ENCODE data around the gene MORC2.

DNA sequence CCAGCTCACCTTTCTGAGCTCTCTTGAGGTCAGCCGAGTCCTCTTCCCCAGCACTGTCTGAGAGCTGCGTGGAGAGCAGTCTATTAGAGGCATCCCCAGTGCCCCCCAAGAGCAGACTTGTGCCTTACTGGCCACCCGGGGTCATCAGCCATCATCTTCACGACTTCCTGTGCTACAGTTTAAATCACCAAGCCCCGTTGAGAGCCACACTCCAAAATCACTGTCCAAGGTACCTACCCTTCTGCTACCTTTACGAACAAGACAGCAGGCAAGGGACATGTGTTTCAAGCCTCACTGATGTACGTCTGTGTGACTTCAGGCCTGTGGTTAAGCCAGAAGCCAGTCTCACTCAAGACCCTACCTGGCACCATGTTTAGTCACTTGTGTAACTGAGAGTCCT lies 35.1 kb downstream of the MORC2 start:
- TF ChIP-seq, protein P1, sequence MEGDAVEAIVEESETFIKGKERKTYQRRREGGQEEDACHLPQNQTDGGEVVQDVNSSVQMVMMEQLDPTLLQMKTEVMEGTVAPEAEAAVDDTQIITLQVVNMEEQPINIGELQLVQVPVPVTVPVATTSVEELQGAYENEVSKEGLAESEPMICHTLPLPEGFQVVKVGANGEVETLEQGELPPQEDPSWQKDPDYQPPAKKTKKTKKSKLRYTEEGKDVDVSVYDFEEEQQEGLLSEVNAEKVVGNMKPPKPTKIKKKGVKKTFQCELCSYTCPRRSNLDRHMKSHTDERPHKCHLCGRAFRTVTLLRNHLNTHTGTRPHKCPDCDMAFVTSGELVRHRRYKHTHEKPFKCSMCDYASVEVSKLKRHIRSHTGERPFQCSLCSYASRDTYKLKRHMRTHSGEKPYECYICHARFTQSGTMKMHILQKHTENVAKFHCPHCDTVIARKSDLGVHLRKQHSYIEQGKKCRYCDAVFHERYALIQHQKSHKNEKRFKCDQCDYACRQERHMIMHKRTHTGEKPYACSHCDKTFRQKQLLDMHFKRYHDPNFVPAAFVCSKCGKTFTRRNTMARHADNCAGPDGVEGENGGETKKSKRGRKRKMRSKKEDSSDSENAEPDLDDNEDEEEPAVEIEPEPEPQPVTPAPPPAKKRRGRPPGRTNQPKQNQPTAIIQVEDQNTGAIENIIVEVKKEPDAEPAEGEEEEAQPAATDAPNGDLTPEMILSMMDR (tag by site-specific recombination; IDR thresholded peaks at IDR 0.05), result no peak
- no peak for TF ChIP-seq ZNF776 (tag by site-specific recombination; IDR thresholded peaks at IDR 0.05; ENCODE audit: borderline replicate concordance)
- no peak for TF ChIP-seq BCL11A (tag by site-specific recombination; IDR thresholded peaks at IDR 0.05; ENCODE audit: low read depth)
- TF ChIP-seq TCF7L2 (IDR thresholded peaks at IDR 0.05; ENCODE audit: borderline replicate concordance, low read depth, low read length), result no peak
- no peak for TF ChIP-seq KLF8 (tag by site-specific recombination; IDR thresholded peaks at IDR 0.05)
- TF ChIP-seq, protein P2, sequence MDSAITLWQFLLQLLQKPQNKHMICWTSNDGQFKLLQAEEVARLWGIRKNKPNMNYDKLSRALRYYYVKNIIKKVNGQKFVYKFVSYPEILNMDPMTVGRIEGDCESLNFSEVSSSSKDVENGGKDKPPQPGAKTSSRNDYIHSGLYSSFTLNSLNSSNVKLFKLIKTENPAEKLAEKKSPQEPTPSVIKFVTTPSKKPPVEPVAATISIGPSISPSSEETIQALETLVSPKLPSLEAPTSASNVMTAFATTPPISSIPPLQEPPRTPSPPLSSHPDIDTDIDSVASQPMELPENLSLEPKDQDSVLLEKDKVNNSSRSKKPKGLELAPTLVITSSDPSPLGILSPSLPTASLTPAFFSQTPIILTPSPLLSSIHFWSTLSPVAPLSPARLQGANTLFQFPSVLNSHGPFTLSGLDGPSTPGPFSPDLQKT (IDR thresholded peaks at IDR 0.05; ENCODE audit: borderline replicate concordance, low read depth, low read length), result no peak
- TF ChIP-seq, protein P3, sequence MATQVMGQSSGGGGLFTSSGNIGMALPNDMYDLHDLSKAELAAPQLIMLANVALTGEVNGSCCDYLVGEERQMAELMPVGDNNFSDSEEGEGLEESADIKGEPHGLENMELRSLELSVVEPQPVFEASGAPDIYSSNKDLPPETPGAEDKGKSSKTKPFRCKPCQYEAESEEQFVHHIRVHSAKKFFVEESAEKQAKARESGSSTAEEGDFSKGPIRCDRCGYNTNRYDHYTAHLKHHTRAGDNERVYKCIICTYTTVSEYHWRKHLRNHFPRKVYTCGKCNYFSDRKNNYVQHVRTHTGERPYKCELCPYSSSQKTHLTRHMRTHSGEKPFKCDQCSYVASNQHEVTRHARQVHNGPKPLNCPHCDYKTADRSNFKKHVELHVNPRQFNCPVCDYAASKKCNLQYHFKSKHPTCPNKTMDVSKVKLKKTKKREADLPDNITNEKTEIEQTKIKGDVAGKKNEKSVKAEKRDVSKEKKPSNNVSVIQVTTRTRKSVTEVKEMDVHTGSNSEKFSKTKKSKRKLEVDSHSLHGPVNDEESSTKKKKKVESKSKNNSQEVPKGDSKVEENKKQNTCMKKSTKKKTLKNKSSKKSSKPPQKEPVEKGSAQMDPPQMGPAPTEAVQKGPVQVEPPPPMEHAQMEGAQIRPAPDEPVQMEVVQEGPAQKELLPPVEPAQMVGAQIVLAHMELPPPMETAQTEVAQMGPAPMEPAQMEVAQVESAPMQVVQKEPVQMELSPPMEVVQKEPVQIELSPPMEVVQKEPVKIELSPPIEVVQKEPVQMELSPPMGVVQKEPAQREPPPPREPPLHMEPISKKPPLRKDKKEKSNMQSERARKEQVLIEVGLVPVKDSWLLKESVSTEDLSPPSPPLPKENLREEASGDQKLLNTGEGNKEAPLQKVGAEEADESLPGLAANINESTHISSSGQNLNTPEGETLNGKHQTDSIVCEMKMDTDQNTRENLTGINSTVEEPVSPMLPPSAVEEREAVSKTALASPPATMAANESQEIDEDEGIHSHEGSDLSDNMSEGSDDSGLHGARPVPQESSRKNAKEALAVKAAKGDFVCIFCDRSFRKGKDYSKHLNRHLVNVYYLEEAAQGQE (tag by site-specific recombination; IDR thresholded peaks at IDR 0.05), result peak; percentile 83
- TF ChIP-seq, protein P4, sequence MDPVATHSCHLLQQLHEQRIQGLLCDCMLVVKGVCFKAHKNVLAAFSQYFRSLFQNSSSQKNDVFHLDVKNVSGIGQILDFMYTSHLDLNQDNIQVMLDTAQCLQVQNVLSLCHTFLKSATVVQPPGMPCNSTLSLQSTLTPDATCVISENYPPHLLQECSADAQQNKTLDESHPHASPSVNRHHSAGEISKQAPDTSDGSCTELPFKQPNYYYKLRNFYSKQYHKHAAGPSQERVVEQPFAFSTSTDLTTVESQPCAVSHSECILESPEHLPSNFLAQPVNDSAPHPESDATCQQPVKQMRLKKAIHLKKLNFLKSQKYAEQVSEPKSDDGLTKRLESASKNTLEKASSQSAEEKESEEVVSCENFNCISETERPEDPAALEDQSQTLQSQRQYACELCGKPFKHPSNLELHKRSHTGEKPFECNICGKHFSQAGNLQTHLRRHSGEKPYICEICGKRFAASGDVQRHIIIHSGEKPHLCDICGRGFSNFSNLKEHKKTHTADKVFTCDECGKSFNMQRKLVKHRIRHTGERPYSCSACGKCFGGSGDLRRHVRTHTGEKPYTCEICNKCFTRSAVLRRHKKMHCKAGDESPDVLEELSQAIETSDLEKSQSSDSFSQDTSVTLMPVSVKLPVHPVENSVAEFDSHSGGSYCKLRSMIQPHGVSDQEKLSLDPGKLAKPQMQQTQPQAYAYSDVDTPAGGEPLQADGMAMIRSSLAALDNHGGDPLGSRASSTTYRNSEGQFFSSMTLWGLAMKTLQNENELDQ (tag by site-specific recombination; IDR thresholded peaks at IDR 0.05; ENCODE audit: low read depth), result no peak
- TF ChIP-seq ZBTB1 (tag by site-specific recombination; IDR thresholded peaks at IDR 0.05), result no peak
- TF ChIP-seq ZNF121 (tag by site-specific recombination; IDR thresholded peaks at IDR 0.05), result no peak
- no peak for TF ChIP-seq KLF16 (tag by site-specific recombination; IDR thresholded peaks at IDR 0.05)
- TF ChIP-seq, protein P5, sequence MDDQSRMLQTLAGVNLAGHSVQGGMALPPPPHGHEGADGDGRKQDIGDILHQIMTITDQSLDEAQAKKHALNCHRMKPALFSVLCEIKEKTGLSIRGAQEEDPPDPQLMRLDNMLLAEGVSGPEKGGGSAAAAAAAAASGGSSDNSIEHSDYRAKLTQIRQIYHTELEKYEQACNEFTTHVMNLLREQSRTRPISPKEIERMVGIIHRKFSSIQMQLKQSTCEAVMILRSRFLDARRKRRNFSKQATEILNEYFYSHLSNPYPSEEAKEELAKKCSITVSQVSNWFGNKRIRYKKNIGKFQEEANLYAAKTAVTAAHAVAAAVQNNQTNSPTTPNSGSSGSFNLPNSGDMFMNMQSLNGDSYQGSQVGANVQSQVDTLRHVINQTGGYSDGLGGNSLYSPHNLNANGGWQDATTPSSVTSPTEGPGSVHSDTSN (CRISPR knock-in tag; IDR thresholded peaks at IDR 0.05), result no peak
